WTC11 (cell line): ENCODE results near the gene ESX1. TPM values are rescaled to one million over a fixed set of nuclear protein-coding genes. Genes with fewer than 3 reads are reported as not detected.

Experiments
- ATAC-seq: fragments of 200-7000 bp; cut with Tn5 transposase; 2 replicates; pipeline ENCODE4 v1.10.0; 2021; ENCODE audit warnings: mild to moderate bottlenecking, moderate library complexity
- CTCF ChIA-PET: fragments of 300-600 bp; sonication (Branson Sonifier 250); formaldehyde crosslinking; loops from one replicate; lab custom pipeline; 2021; ENCODE audit warnings: antibody characterized with exemption; lab: Charles Lee
- POLR2A ChIA-PET: fragments of 350-600 bp; sonication (Branson Sonifier 250); formaldehyde crosslinking; loops from one replicate; lab custom pipeline; 2021; ENCODE audit warnings: antibody characterized with exemption; lab: Charles Lee
- DNase-seq: peaks from one replicate; pipeline ENCODE4 v3.0.0; 2021; ENCODE audit warnings: low spot score
- H3K27ac Mint-ChIP-seq: 2 replicates; pipeline ENCODE4 v1.8.0; 2021; ENCODE audit warnings: mixed read lengths
- H3K27me3 Mint-ChIP-seq: 2 replicates; pipeline ENCODE4 v1.8.0; 2021; ENCODE audit warnings: low read depth, mild to moderate bottlenecking, moderate library complexity, mixed read lengths
- H3K36me3 Mint-ChIP-seq: 2 replicates; pipeline ENCODE4 v1.8.0; 2021; ENCODE audit warnings: mixed read lengths
- H3K4me1 Mint-ChIP-seq: 2 replicates; pipeline ENCODE4 v1.8.0; 2022; ENCODE audit warnings: mixed read lengths
- H3K4me3 Mint-ChIP-seq: 2 replicates; pipeline ENCODE4 v1.8.0; 2021; ENCODE audit warnings: mild to moderate bottlenecking, moderate library complexity, mixed read lengths
- H3K9me3 Mint-ChIP-seq: 2 replicates; pipeline ENCODE4 v1.8.0; 2021; ENCODE audit warnings: mixed read lengths
- ARID4B ChIP-seq: sonication (generic); formaldehyde crosslinking; IDR thresholded peaks from 2 replicates; pipeline ENCODE4 v1.8.0; 2023; ENCODE audit warnings: missing genetic modification reagents, mild to moderate bottlenecking, borderline replicate concordance
- ATF3 ChIP-seq: sonication (generic); formaldehyde crosslinking; conservative IDR thresholded peaks from 2 replicates; pipeline ENCODE4 v1.8.1; 2022; ENCODE audit warnings: mild to moderate bottlenecking, missing genetic modification reagents
- CDX4 ChIP-seq: fragments of 250-450 bp; sonication (Bioruptor Pico); IDR thresholded peaks from 2 replicates; pipeline ENCODE4 v1.9.0; 2021; ENCODE audit warnings: moderate library complexity, mild to moderate bottlenecking, inconsistent platforms, borderline replicate concordance
- CREB1 ChIP-seq: sonication (generic); formaldehyde crosslinking; IDR thresholded peaks from 2 replicates; pipeline ENCODE4 v1.8.0; 2023; ENCODE audit warnings: mild to moderate bottlenecking, missing genetic modification reagents
- CREM ChIP-seq: sonication (generic); formaldehyde crosslinking; IDR thresholded peaks from 2 replicates; pipeline ENCODE4 v1.8.1; 2022; ENCODE audit warnings: mild to moderate bottlenecking, missing genetic modification reagents, moderate library complexity
- ELF4 ChIP-seq: sonication (generic); formaldehyde crosslinking; IDR thresholded peaks from 2 replicates; pipeline ENCODE4 v1.8.1; 2022; ENCODE audit warnings: low read depth, mild to moderate bottlenecking, moderate library complexity, missing genetic modification reagents
- ESRRA ChIP-seq: sonication (generic); formaldehyde crosslinking; IDR thresholded peaks from 2 replicates; pipeline ENCODE4 v1.8.1; 2022; ENCODE audit warnings: mild to moderate bottlenecking, missing genetic modification reagents, borderline replicate concordance
- FOXJ3 ChIP-seq: sonication (generic); formaldehyde crosslinking; IDR thresholded peaks from 2 replicates; pipeline ENCODE4 v1.9.0; 2021; ENCODE audit warnings: missing genetic modification reagents, mild to moderate bottlenecking, borderline replicate concordance
- GTF2I ChIP-seq: fragments of 250-450 bp; sonication (Bioruptor Pico); conservative IDR thresholded peaks from 2 replicates; pipeline ENCODE4 v1.4.0; 2021; ENCODE audit warnings: mild to moderate bottlenecking
- HMGA2 ChIP-seq: fragments of 250-450 bp; sonication (Bioruptor Pico); IDR thresholded peaks from 2 replicates; pipeline ENCODE4 v1.4.0; 2021; ENCODE audit warnings: mild to moderate bottlenecking, moderate library complexity
- JUN ChIP-seq: sonication (generic); formaldehyde crosslinking; IDR thresholded peaks from 2 replicates; pipeline ENCODE4 v1.8.0; 2023; ENCODE audit warnings: mild to moderate bottlenecking, missing genetic modification reagents
- MLX ChIP-seq: sonication (generic); formaldehyde crosslinking; IDR thresholded peaks from 2 replicates; pipeline ENCODE4 v1.8.1; 2023; ENCODE audit warnings: mild to moderate bottlenecking, missing genetic modification reagents, moderate library complexity
- NFATC4 ChIP-seq: fragments of 250-450 bp; sonication (Bioruptor Pico); IDR thresholded peaks from 2 replicates; pipeline ENCODE4 v1.9.0; 2021; ENCODE audit warnings: mild to moderate bottlenecking
- NFE2L1 ChIP-seq: sonication (generic); formaldehyde crosslinking; IDR thresholded peaks from 2 replicates; pipeline ENCODE4 v1.8.1; 2023; ENCODE audit warnings: missing genetic modification reagents
- NFYB ChIP-seq: sonication (generic); formaldehyde crosslinking; conservative IDR thresholded peaks from 2 replicates; pipeline ENCODE4 v1.8.0; 2022; ENCODE audit warnings: low read depth, missing genetic modification reagents
- PRRX2 ChIP-seq: fragments of 250-450 bp; sonication (Bioruptor Pico); IDR thresholded peaks from 2 replicates; pipeline ENCODE4 v1.8.0; 2021; ENCODE audit warnings: mild to moderate bottlenecking
- RORB ChIP-seq: fragments of 250-450 bp; sonication (Bioruptor Pico); IDR thresholded peaks from 2 replicates; pipeline ENCODE4 v1.9.0; 2021; ENCODE audit warnings: mild to moderate bottlenecking
- SMAD4 ChIP-seq: sonication (generic); formaldehyde crosslinking; IDR thresholded peaks from 2 replicates; pipeline ENCODE4 v1.8.0; 2022; ENCODE audit warnings: mild to moderate bottlenecking, missing genetic modification reagents
- SOX15 ChIP-seq: fragments of 250-450 bp; sonication (Bioruptor Pico); IDR thresholded peaks from 2 replicates; pipeline ENCODE4 v1.9.0; 2021; ENCODE audit warnings: mild to moderate bottlenecking
- SP1 ChIP-seq: sonication (generic); formaldehyde crosslinking; conservative IDR thresholded peaks from 2 replicates; pipeline ENCODE4 v1.8.1; 2022; ENCODE audit warnings: missing genetic modification reagents
- TCF7 ChIP-seq: sonication (generic); formaldehyde crosslinking; IDR thresholded peaks from 2 replicates; pipeline ENCODE4 v1.8.0; 2022; ENCODE audit warnings: mild to moderate bottlenecking, low read depth, missing genetic modification reagents, moderate library complexity
- TEAD1 ChIP-seq: sonication (generic); formaldehyde crosslinking; IDR thresholded peaks from 2 replicates; pipeline ENCODE4 v1.8.0; 2022; ENCODE audit warnings: mild to moderate bottlenecking, missing genetic modification reagents
- TP53 ChIP-seq: sonication (generic); formaldehyde crosslinking; IDR thresholded peaks from 2 replicates; pipeline ENCODE4 v1.8.1; 2023; ENCODE audit warnings: mild to moderate bottlenecking, missing genetic modification reagents
- ZBTB43 ChIP-seq: sonication (generic); formaldehyde crosslinking; IDR thresholded peaks from 2 replicates; pipeline ENCODE4 v1.8.1; 2023; ENCODE audit warnings: mild to moderate bottlenecking, missing genetic modification reagents
- ZNF219 ChIP-seq: sonication (generic); formaldehyde crosslinking; IDR thresholded peaks from 2 replicates; pipeline ENCODE4 v1.8.0; 2023; ENCODE audit warnings: missing genetic modification reagents, mild to moderate bottlenecking, borderline replicate concordance
- ZNF263 ChIP-seq: sonication (generic); formaldehyde crosslinking; IDR thresholded peaks from 2 replicates; pipeline ENCODE4 v1.8.1; 2022; ENCODE audit warnings: low read depth, mild to moderate bottlenecking, moderate library complexity, missing genetic modification reagents
- ZNF396 ChIP-seq: fragments of 250-450 bp; sonication (Bioruptor Pico); IDR thresholded peaks from 2 replicates; pipeline ENCODE4 v1.8.0; 2021; ENCODE audit warnings: mild to moderate bottlenecking, moderate library complexity, borderline replicate concordance
- ZNF416 ChIP-seq: fragments of 250-450 bp; sonication (Bioruptor Pico); IDR thresholded peaks from 2 replicates; pipeline ENCODE4 v1.9.0; 2021; ENCODE audit warnings: mild to moderate bottlenecking, inconsistent platforms
- ZSCAN18 ChIP-seq: fragments of 250-450 bp; sonication (Bioruptor Pico); IDR thresholded peaks from 2 replicates; pipeline ENCODE4 v2.1.2; 2022; ENCODE audit warnings: mild to moderate bottlenecking, moderate library complexity
- total RNA-seq: library from RNA; stranded (reverse); gene quantifications from 3 replicates; pipeline ENCODE4 v1.2.3, GENCODE V29; 2021

ESX1 gene
- total RNA-seq, 1 experiment from 2014 or later: not detected

GRCh38 chrX:104288269-104288668 is 33.5 kb upstream of the ESX1 start:
- Mint-ChIP-seq H3K4me1 (peaks cover 76% of the 10 kb centered on the region), H3K9me3 (no peaks in the 10 kb centered on the region), H3K27ac (0 out of 2 replicates have a peak overlapping the region, but pooled peaks have one; percentile 65), H3K27me3 (no peaks in the 10 kb centered on the region; the same call in 1 of the 2 replicates), H3K4me3 (peak overlapping the region; percentile 52), H3K36me3 (no peaks in the 10 kb centered on the region)
- ATAC-seq: peak; percentile 81
- POLR2A ChIA-PET: no interaction called here
- peak; percentile 13 for DNase-seq
- TF ChIP-seq ATF3: no peak
- TF ChIP-seq TEAD1 (CRISPR knock-in tag): no peak
- no peak for TF ChIP-seq RORB
- no peak for TF ChIP-seq ZSCAN18 (CRISPR knock-in tag)
- no peak for TF ChIP-seq ESRRA (CRISPR knock-in tag)
- TF ChIP-seq ZNF263 (CRISPR knock-in tag): no peak
- TF ChIP-seq NFE2L1: no peak
- TF ChIP-seq ELF4 (CRISPR knock-in tag): no peak
- TF ChIP-seq ARID4B: no peak
- no peak for TF ChIP-seq ZNF416 (CRISPR knock-in tag)
- TF ChIP-seq CDX4 (CRISPR knock-in tag): no peak
- no peak for TF ChIP-seq ZNF219 (CRISPR knock-in tag)
- CTCF ChIA-PET: no interaction called here

GRCh38 chrX:104285201-104285600 is 30.5 kb upstream of the ESX1 start:
- H3K4me3 Mint-ChIP-seq: no peak overlapping the region
- TF ChIP-seq TCF7 (CRISPR knock-in tag) (no peak), PRRX2 (CRISPR knock-in tag) (no peak), CDX4 (CRISPR knock-in tag) (no peak), SMAD4 (CRISPR knock-in tag) (no peak), NFATC4 (CRISPR knock-in tag) (no peak), JUN (CRISPR knock-in tag) (no peak), HMGA2 (CRISPR knock-in tag) (no peak), TEAD1 (CRISPR knock-in tag) (no peak), MLX (CRISPR knock-in tag) (no peak), SP1 (no peak), ZNF263 (CRISPR knock-in tag) (no peak), FOXJ3 (CRISPR knock-in tag) (no peak), GTF2I (CRISPR knock-in tag) (no peak), ZBTB43 (CRISPR knock-in tag) (no peak), SOX15 (CRISPR knock-in tag) (no peak), TP53 (CRISPR knock-in tag) (no peak), ZNF396 (CRISPR knock-in tag) (no peak), CREB1 (CRISPR knock-in tag) (no peak), CREM (CRISPR knock-in tag) (no peak), NFYB (no peak)
- no peaks in the 10 kb centered on the region for H3K9me3 Mint-ChIP-seq
- H3K36me3 Mint-ChIP-seq: no peaks in the 10 kb centered on the region
- CTCF ChIA-PET: no interaction called here
- POLR2A ChIA-PET: no interaction called here
- ATAC-seq (no peak), DNase-seq (no peak)
- peaks cover 51% of the 10 kb centered on the region for H3K4me1 Mint-ChIP-seq
- no peak overlapping the region for H3K27ac Mint-ChIP-seq
- H3K27me3 Mint-ChIP-seq: peaks cover 4% of the 10 kb centered on the region; the same call in 1 of the 2 replicates
